GM10266 (cell line): ENCODE results near the gene MAD2L1.
A peak's percentile ranks its signal among the peaks of the same experiment; 100 is the strongest.

ENCODE experiments used
- DNase-seq: peaks from one replicate; pipeline ENCODE4 v3.0.0; 2012; ENCODE audit errors: extremely low spot score
- CTCF ChIP-seq: IDR thresholded peaks from 2 replicates; pipeline ENCODE4 v1.5.1; 2012; ENCODE audit warnings: mild to moderate bottlenecking, low read depth; ENCODE audit not compliant: control insufficient read depth, insufficient read depth; ENCODE audit errors: missing control alignments

MAD2L1 gene

GRCh38 chr4:120049732-120050494, 16.7 kb downstream of the MAD2L1 start:
- DNase-seq = peak; percentile 43
- peak; percentile 84 for TF ChIP-seq CTCF

- TF ChIP-seq CTCF = no peak
- no peak for DNase-seq
Measured at GRCh38 chr4:120043828-120044227, 22.8 kb downstream of the MAD2L1 start.

- no peak for DNase-seq
- TF ChIP-seq CTCF = no peak
Measured at GRCh38 chr4:120037411-120037810, 29.2 kb downstream of the MAD2L1 start.

GRCh38 chr4:120034913-120035312, 31.7 kb downstream of the MAD2L1 start:
- DNase-seq = no peak
- TF ChIP-seq CTCF = no peak

GRCh38 chr4:120026853-120027252, 39.8 kb downstream of the MAD2L1 start:
- no peak for TF ChIP-seq CTCF
- DNase-seq = no peak

GRCh38 chr4:120025516-120025915, 41.1 kb downstream of the MAD2L1 start:
- TF ChIP-seq CTCF = no peak
- no peak for DNase-seq

GRCh38 chr4:120018786-120019185, 47.9 kb downstream of the MAD2L1 start:
- DNase-seq = no peak
- no peak for TF ChIP-seq CTCF
